Activated gamma-delta T cell treated with Interleukin-2 at 50 U/mL for 16 hours (primary cell): Measurements from ENCODE around the gene ATG16L2.
A peak's percentile ranks its signal among the peaks of the same experiment; 100 is the strongest.

Experiments used
- DNase-seq: peaks from one replicate; pipeline ENCODE4 v3.0.0-alpha.2; 2020

Gene ATG16L2

DNA sequence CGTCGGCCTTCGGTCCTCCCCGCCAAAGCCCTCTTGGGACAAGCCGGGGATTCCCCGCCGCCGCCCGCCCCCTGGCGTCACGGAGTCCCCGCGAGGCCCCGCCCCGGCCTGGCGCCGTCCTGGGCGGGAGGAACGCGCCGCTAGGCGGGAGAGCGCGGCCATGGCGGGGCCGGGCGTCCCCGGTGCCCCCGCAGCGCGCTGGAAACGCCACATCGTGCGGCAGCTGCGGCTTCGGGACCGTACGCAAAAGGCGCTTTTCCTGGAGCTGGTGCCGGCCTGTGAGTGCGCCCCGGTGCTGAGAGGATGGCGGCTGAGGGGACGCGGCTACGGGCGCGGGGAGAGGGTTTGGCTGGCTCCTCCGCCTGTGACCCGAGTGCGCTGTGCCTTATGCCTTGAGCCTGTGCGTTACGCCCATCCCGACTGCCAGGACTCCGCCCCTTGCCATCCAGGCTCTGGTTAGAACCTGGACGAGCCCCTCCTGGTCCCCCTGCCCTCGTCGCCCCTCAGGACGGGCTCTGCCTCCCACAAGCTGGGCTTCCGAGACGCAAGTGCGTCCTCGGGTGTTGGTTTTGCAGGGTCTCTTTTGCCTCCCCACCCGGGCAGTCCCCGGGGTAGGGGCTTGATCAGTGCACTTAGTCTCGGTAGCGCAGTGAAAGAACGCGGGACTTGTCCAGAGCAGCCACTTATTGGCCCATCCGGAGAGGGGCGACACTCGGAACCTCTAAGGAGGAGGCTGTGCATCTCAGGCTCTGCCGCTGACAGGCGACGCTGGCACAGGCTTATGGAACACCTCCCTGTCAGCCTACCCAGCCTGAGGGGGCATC is at the start of gene ATG16L2:
ATG16L2 (plus strand) TSS at position 126 of the 824 bp plus-strand sequence; CDS start at position 161, 35 bp downstream.
- DNase-seq = peak; percentile 87

- DNase-seq = no peak
Observed at GRCh38 chr11:72764503-72764902, 49.7 kb upstream of the ATG16L2 start.

GRCh38 chr11:72766152-72766902 is 47.9 kb upstream of the ATG16L2 start:
- no peak for DNase-seq

GRCh38 chr11:72767203-72768062 is 46.8 kb upstream of the ATG16L2 start:
- DNase-seq = no peak

DNA sequence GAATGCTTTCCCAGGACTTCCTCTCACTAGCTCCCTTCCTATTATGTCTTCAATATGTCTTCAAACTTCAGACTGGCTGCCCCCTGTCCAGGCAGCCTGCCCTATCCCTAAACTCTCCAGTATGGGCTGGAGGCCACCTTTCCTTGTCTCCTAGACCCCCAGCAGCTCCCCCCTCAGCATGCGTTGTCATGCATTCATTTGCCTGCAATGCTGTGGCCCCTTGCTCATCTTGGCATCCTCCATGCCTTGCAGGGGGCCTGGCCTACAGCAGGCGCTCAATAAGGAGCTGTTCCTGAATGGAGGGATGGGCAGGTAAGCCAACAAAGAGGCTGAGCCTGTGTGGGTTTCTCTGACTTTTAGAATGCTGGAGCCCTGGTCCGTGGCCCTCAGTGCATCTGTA is 45.6 kb upstream of the ATG16L2 start:
- no peak for DNase-seq

- no peak for DNase-seq
Observed at GRCh38 chr11:72769680-72770079, 44.5 kb upstream of the ATG16L2 start.

- DNase-seq = no peak
Observed at GRCh38 chr11:72770799-72771198, 43.4 kb upstream of the ATG16L2 start.

GRCh38 chr11:72771507-72771906 is 42.7 kb upstream of the ATG16L2 start:
- DNase-seq = no peak

DNA sequence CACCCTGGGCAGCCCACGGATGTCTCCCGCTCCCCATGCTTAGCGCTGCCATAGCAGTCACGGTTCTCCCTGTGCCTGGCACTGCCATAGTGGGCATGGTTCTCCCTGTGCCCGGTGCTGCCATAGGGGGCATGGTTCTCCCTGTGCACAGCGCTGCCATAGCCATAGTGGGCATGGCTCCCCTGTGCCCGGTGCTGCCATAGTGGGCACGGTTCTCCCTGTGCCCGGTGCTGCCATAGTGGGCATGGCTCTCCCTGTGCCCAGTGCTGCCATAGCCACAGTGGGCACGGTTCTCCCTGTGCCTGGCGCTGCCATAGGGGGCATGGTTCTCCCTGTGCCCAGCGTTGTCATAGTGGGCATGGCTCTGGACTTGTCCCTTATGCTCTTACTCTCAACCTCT is 42.2 kb upstream of the ATG16L2 start:
- no peak for DNase-seq

DNA sequence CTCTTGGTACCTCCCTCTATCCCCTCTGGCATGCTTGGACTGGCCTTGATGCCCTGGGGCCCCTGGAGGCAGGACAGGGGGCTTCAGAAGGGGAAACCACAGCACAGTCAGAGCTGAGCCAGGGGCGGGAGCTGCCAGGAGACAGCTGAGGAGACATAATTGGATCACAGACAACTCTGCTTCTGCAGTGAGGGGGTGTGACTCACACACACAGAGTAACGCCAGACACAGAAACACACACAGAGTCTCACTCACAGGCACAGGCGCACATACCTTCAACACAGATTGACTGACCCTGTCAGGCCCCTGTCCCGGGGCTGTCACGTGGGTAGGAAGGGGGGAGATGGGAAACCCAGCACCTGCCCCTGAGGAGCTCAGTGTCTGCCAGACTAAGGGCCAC is 40.9 kb upstream of the ATG16L2 start:
- DNase-seq = no peak

DNA sequence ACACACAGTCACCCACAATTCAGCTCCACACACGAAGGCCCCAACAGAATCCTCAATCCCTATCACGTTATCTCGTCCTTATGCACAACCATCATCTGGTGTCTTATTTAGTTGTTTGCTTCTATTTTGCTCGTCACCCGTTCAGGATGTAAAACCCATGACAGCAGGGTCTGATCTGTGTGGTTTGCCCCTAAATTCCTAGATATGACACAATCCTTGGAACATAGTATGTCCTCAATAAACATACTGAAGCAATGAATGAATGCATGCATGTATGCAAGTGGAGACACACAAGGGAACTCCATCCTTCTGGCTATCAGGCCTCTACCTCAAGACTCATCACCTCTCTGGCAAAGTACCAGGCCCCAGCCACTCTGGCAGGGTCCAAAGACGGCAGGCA is 40.5 kb upstream of the ATG16L2 start:
- DNase-seq = no peak

DNA sequence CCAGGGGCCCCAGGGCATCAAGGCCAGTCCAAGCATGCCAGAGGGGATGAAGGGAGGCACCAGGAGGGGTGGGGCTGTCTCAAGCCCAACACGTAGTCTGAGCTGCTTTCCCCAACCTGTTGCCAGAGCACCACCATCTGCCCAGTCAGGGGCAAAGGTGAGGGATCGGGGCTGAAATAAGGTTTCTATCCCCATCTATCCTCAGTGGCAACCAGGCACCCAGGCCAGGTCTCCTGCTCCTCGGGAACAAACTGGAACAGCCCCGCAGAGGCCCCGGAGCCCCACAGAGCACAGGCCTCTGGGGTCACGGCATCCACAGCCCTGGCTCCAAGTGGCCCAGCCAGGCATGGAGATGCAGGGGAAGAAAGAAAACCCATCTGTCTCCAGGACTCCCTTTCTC is 39.7 kb upstream of the ATG16L2 start:
- DNase-seq = no peak

- DNase-seq = no peak
Observed at GRCh38 chr11:72775288-72776110, 38.7 kb upstream of the ATG16L2 start.

DNA sequence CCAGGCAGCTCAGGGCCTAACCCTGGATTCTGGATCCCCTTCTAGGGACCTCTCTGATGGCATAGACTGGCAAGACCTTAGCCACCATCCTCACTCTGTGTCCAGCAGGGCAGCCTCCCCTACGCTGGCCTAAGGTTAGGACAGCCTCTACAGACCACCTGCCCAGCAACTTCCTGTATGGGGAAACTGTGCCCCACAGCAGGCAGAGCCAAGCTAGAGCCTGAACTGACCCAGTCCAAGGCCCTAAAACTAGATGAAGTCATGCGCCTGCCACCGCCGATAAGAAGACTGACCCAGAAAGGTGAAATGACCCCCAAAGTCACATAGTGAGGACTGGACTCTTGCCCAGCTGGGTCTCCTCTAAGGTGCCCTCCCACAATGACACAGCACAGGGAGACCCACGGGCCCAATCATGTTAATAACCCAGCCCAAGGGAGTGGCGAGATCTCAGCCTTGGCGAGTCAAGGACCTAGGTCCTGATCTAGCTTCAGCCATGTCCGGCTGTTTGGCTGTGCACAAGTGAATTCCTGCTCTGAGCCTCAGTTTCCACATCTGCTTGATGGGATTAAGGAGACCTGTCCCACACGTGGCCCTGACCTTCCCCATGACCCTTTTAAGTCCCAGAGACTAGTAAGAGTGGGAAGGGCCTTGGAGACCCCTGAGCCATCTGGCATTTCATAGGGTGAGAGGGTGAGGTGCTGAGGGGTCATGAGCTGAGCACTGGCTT is 37.9 kb upstream of the ATG16L2 start:
- no peak for DNase-seq

DNA sequence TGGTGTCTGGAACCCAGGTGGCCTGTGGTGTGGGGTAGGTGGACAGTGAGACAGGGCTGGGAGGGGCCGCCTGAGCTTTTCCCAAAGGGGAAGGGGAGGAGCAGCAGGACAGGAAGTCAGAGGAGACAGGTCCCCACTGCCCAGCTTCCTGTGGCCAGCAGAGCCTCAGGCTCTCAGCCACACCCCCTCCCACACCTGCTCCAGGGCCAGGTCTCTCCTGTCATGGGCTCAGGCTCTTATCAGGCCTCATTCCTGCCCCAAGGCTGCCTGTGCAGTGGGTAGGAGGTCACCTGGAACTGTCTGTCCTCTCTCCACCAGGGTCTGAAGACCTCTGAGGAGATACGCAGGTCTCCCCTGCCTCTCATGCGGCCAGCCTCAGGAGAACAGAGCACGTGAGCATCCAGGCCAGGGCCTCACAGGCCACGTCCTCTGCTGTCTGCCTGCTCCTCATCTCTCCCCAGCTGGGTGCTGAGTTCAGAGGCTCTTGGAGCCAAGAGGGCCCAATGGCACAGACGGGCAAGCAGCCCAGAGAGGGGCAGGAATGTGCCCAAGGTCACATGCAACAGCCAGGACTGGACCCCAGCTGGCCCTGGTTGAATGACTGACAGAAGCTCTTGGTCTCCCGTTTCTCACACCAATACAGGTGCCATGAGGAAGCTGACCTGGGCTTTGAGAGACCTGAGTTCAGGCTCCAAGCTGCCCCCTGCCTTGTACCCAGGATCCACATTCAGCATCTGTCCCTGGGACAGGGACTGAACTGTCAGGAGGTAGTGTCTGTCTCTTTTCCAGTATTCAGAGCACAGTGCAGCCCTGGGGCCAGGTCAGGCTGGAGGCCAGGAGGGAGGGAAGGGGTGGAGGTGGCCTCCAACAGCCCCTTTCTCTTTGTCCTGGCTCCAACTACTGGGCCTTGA is 37.1 kb upstream of the ATG16L2 start:
- no peak for DNase-seq

- DNase-seq = no peak
Observed at GRCh38 chr11:72777755-72778278, 36.4 kb upstream of the ATG16L2 start.

DNA sequence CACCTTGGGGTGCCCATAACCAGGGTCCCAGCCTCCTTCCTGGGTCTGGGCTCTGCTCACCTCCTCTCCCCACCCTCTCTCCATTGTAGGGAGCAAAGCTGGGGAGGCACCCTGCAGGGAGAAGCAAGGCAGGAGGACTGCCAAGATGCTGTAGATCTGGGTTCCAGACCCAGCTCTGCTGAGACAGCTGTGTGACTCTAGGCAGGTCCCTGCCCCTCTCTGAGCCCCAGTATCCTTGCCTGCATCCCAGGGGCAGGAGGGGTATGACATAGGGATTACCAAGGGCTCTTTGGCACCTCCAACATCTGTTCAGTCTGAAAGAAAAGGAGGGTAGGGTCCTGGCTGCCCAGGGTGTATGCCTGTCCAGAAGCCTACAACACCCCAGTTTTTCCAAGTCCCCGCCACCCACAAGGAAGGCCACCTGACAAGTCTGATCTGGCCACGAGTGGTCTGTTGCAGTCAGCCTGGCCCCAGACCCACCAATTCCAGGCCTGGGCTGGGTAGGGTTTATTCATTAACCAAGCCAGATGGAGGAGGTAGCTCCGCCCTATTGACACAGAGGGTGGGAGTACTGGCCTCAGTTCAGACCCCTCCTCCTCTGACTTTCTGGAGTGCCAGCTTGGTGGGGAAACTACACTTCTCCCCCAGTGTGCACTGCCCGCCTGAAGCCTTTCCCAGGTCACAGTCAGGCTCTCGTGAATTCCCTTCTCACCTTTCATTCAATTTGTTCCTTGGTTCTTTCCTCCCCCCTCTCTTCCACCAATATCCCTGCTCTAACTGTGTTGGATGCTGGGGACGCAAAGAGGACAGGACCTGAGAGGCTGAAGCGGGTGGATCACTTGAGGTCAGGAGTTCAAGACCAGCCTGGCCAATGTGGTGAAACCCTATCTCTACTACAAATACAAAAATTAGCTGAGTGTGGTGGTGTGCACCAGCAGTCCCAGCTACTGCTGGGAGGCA is 35.4 kb upstream of the ATG16L2 start:
- DNase-seq = no peak

- no peak for DNase-seq
Observed at GRCh38 chr11:72779495-72780128, 34.6 kb upstream of the ATG16L2 start.
